Activated naive CD4-positive, alpha-beta T cell treated with anti-CD3 and anti-CD28 coated beads, Interleukin-2, amount 10 ng/mL, durations not matched to agents 7 days and 5 days (primary cell): ENCODE data around the gene PNPO.
"Not testable (repeated sequence)": the region's sequence is repeated elsewhere in the genome, so short reads cannot be mapped to it uniquely, and the experiment has no call there.

Source experiments
- CTCF ChIA-PET: fragments of 350-600 bp; sonication (Branson Sonifier 250); formaldehyde crosslinking; loops from one replicate; lab custom pipeline; 2021; ENCODE audit warnings: antibody characterized with exemption; lab: Charles Lee
- DNase-seq: peaks from one replicate; pipeline ENCODE4 v3.0.0-alpha.2; 2020
- H3K27ac Mint-ChIP-seq: one replicate; pipeline ENCODE4 v1.8.0; 2021; ENCODE audit warnings: mild to moderate bottlenecking, moderate library complexity, mixed read lengths
- H3K27me3 Mint-ChIP-seq: one replicate; pipeline ENCODE4 v1.8.0; 2021; ENCODE audit warnings: mild to moderate bottlenecking, mixed read lengths
- H3K36me3 Mint-ChIP-seq: one replicate; pipeline ENCODE4 v1.8.0; 2021; ENCODE audit warnings: mixed read lengths
- H3K4me1 Mint-ChIP-seq: one replicate; pipeline ENCODE4 v1.8.0; 2021; ENCODE audit warnings: mixed read lengths
- H3K4me3 Mint-ChIP-seq: one replicate; pipeline ENCODE4 v1.8.0; 2021; ENCODE audit warnings: mild to moderate bottlenecking, moderate library complexity, mixed read lengths
- H3K9me3 Mint-ChIP-seq: one replicate; pipeline ENCODE4 v1.8.0; 2021; ENCODE audit warnings: mixed read lengths

Gene PNPO

GRCh38 chr17:47906443-47906842 is 34.9 kb upstream of the PNPO start:
- Mint-ChIP-seq H3K27ac (no peak overlapping the region), H3K36me3 (peaks cover 35% of the 10 kb centered on the region), H3K27me3 (no peaks in the 10 kb centered on the region), H3K4me3 (no peak overlapping the region), H3K4me1 (peaks cover 19% of the 10 kb centered on the region), H3K9me3 (no peaks in the 10 kb centered on the region)
- CTCF ChIA-PET = no interaction called here
- no peak for DNase-seq

GRCh38 chr17:47907932-47908562 is 33.3 kb upstream of the PNPO start:
- Mint-ChIP-seq H3K36me3 (peaks cover 26% of the 10 kb centered on the region), H3K27ac (no peak overlapping the region), H3K4me3 (no peak overlapping the region), H3K9me3 (no peaks in the 10 kb centered on the region), H3K27me3 (no peaks in the 10 kb centered on the region), H3K4me1 (peaks cover 19% of the 10 kb centered on the region)
- CTCF ChIA-PET = interaction anchor here (0.9 to 1.7 kb wide), 3 partner anchors 21 to 41 kb away, joined by 3 to 5 read pairs (median 4); no protein-coding TSS in a partner anchor
- no peak for DNase-seq

DNA sequence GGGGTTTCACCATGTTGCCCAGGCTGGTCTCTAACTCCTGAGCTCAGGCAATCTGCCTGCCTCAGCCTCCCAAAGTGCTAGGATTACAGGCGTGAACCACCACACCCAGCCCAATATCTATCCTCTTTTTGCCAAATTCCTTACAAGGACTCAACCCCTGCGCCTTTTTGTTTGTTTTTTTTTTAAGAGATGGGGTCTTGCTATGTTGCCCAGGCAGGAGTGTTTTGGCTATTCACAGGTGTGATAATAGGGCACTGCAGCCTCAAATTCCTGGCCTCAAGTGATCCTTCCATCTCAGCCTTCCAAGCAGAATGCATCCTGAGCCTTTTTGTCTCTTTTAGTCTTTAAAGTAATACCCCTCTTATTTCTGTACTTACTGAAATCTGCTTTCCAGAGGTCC is 28.3 kb upstream of the PNPO start:
- CTCF ChIA-PET = no interaction called here
- Mint-ChIP-seq H3K27ac (no peak overlapping the region), H3K36me3 (peaks cover 22% of the 10 kb centered on the region), H3K4me1 (peaks cover 8% of the 10 kb centered on the region), H3K4me3 (no peak overlapping the region), H3K27me3 (no peaks in the 10 kb centered on the region), H3K9me3 (no peaks in the 10 kb centered on the region)
- DNase-seq = no peak

DNA sequence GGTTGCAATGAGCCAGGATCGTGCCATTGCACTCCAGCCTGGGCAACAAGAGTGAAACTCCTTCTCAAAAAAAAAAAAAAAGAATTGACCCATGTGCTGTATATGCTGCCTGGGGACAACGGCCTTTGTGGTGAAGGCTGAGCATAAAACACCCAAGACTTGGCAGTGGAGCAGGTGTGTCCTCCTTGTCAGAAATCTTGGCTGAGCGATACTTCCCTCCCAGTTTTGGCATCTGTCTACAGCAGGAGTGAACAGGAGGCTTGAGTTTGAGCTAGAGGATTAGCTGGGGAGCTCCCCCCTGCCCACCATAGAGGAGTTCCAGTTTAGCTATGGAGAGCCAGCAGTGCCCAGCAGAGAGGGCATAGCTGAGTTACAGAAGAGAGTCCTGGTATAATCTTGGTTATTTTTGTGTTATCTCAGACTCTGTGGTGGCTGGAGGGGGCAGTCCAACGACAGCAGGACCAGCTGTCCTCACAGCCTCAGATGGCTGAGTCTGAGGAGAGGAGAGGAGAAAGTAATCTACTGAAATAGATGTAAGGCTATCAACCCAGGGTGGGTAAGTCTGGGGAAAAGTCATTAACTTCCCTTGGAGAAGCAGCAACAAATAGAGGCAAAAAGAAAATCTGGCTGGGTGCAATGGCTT is 26.9 kb upstream of the PNPO start:
- DNase-seq = no peak
- no peaks in the 10 kb centered on the region for H3K9me3 Mint-ChIP-seq
- no peaks in the 10 kb centered on the region for H3K27me3 Mint-ChIP-seq
- H3K36me3 Mint-ChIP-seq = peaks cover 21% of the 10 kb centered on the region
- CTCF ChIA-PET = interaction anchor here (1.7 kb wide), 1 partner anchor 33 kb away, joined by 4 read pairs; no protein-coding TSS in a partner anchor
- H3K4me3 Mint-ChIP-seq = no peak overlapping the region
- H3K4me1 Mint-ChIP-seq = peaks cover 10% of the 10 kb centered on the region
- no peak overlapping the region for H3K27ac Mint-ChIP-seq

DNA sequence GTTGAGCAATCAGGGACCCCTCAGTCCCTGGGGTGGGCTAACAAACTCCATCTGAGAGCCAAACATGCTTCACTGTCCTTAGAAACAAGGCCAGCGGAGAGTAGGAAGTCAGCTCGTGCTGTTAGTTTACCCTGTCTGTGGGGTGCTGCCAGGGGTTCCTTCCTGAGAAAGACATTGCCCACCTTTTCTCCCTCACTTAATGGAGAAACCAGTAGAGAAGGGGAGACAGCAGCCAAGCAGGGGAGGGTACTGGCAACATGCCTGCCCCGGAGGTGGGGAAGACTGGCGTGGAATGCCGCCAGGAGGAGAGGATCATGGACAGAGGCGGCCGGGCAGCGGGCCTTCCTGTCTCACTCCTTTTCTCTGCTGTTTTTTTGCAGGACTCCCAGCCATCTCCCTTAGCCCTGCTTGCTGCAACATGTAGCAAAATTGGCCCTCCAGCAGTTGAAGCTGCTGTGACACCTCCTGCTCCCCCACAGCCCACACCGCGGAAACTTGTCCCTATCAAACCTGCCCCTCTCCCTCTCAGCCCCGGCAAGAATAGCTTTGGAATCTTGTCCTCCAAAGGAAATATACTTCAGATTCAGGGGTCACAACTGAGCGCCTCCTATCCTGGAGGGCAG is 25.5 kb upstream of the PNPO start:
- CTCF ChIA-PET = interaction anchor here (1.4 kb wide), 1 partner anchor 31 kb away, joined by 3 read pairs; no protein-coding TSS in a partner anchor
- Mint-ChIP-seq H3K27ac (no peak overlapping the region), H3K36me3 (peaks cover 23% of the 10 kb centered on the region)

GRCh38 chr17:47916489-47917208 is 24.7 kb upstream of the PNPO start:
- H3K4me1 Mint-ChIP-seq = peaks cover 10% of the 10 kb centered on the region
- no peak for DNase-seq
- H3K9me3 Mint-ChIP-seq = no peaks in the 10 kb centered on the region
- H3K4me3 Mint-ChIP-seq = no peak overlapping the region
- peaks cover 25% of the 10 kb centered on the region for H3K36me3 Mint-ChIP-seq
- H3K27me3 Mint-ChIP-seq = no peaks in the 10 kb centered on the region
- no peak overlapping the region for H3K27ac Mint-ChIP-seq
- CTCF ChIA-PET = interaction anchor here (1.4 kb wide), 1 partner anchor 30 kb away, joined by 3 read pairs; no protein-coding TSS in a partner anchor

More for the DNA sequence above, 25.5 kb upstream of the PNPO start:
- Mint-ChIP-seq H3K9me3 (no peaks in the 10 kb centered on the region), H3K4me1 (peaks cover 10% of the 10 kb centered on the region), H3K4me3 (no peak overlapping the region), H3K27me3 (no peaks in the 10 kb centered on the region)
- DNase-seq = no peak

- DNase-seq = no peak
- CTCF ChIA-PET = interaction anchor here (1.4 kb wide), 1 partner anchor 29 kb away, joined by 3 read pairs; no protein-coding TSS in a partner anchor
- Mint-ChIP-seq H3K36me3 (peaks cover 33% of the 10 kb centered on the region), H3K9me3 (no peaks in the 10 kb centered on the region), H3K4me1 (peaks cover 10% of the 10 kb centered on the region), H3K4me3 (no peak overlapping the region), H3K27ac (no peak overlapping the region), H3K27me3 (no peaks in the 10 kb centered on the region)
Measured at GRCh38 chr17:47917581-47917980, 23.8 kb upstream of the PNPO start.

- Mint-ChIP-seq H3K4me1 (peaks cover 10% of the 10 kb centered on the region), H3K27ac (no peak overlapping the region), H3K9me3 (no peaks in the 10 kb centered on the region), H3K4me3 (no peak overlapping the region), H3K36me3 (peaks cover 33% of the 10 kb centered on the region), H3K27me3 (no peaks in the 10 kb centered on the region)
- no peak for DNase-seq
- CTCF ChIA-PET = no interaction called here
Measured at GRCh38 chr17:47918006-47918405, 23.4 kb upstream of the PNPO start.

GRCh38 chr17:47918991-47919390 is 22.4 kb upstream of the PNPO start:
- no peaks in the 10 kb centered on the region for H3K27me3 Mint-ChIP-seq
- DNase-seq = no peak
- no peak overlapping the region for H3K27ac Mint-ChIP-seq
- CTCF ChIA-PET = no interaction called here
- peaks cover 10% of the 10 kb centered on the region for H3K4me1 Mint-ChIP-seq
- no peak overlapping the region for H3K4me3 Mint-ChIP-seq
- peaks cover 40% of the 10 kb centered on the region for H3K36me3 Mint-ChIP-seq
- H3K9me3 Mint-ChIP-seq = no peaks in the 10 kb centered on the region

DNA sequence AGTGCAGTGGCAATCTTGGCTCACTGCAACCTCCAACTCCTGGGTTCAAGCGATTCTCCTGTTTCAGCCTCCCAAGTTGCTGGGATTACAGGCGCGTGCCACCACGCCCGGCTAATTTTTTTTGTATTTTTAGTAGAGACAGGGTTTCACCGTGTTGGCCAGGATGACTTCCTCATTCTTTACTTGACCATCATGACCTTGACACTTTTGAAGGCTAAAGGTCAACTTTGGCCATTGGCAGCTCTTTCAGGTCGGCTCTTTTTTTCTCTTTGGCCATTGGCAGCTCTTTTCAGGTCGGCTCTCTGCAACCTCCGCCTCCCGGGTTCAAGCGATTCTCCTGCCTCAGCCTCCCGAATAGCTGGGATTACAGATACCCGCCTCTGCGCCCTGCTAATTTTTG is 21.5 kb upstream of the PNPO start:
- CTCF ChIA-PET, H3K27me3 Mint-ChIP-seq, H3K27ac Mint-ChIP-seq, H3K9me3 Mint-ChIP-seq, DNase-seq, H3K4me3 Mint-ChIP-seq: not testable (repeated sequence)
- H3K4me1 Mint-ChIP-seq = peaks cover 10% of the 10 kb centered on the region
- H3K36me3 Mint-ChIP-seq = peaks cover 43% of the 10 kb centered on the region

- no peak for DNase-seq
- CTCF ChIA-PET = interaction anchor here (0.7 kb wide), 1 partner anchor 22 kb away, joined by 3 read pairs; no protein-coding TSS in a partner anchor
- Mint-ChIP-seq H3K4me3 (no peak overlapping the region), H3K9me3 (no peaks in the 10 kb centered on the region), H3K27ac (no peak overlapping the region), H3K27me3 (no peaks in the 10 kb centered on the region), H3K36me3 (peaks cover 41% of the 10 kb centered on the region), H3K4me1 (no peaks in the 10 kb centered on the region)
Measured at GRCh38 chr17:47924785-47925677, 16.3 kb upstream of the PNPO start.

DNA sequence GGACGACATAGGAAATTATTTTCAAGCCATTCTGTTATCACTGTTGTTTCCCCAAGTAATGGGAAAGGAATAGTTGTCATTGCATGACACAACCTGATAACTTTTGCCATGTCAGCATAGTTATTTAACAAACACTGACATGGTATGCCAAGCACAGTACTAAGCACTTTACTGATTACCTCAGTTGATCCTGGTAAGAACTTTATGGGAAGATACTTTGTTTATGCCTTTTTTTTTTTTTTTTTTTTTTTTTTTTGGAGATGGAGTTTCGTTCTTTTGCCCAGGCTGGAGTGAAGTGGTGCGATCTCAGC is 15.7 kb upstream of the PNPO start:
- H3K36me3 Mint-ChIP-seq = peaks cover 44% of the 10 kb centered on the region
- no peak for DNase-seq
- no peak overlapping the region for H3K27ac Mint-ChIP-seq
- no peaks in the 10 kb centered on the region for H3K27me3 Mint-ChIP-seq
- no peaks in the 10 kb centered on the region for H3K9me3 Mint-ChIP-seq
- no peaks in the 10 kb centered on the region for H3K4me1 Mint-ChIP-seq
- CTCF ChIA-PET = no interaction called here
- no peak overlapping the region for H3K4me3 Mint-ChIP-seq

GRCh38 chr17:47927821-47928400 is 13.5 kb upstream of the PNPO start:
- Mint-ChIP-seq H3K36me3 (peaks cover 35% of the 10 kb centered on the region), H3K27me3 (no peaks in the 10 kb centered on the region), H3K4me1 (no peaks in the 10 kb centered on the region), H3K9me3 (no peaks in the 10 kb centered on the region), H3K4me3 (no peak overlapping the region), H3K27ac (peak overlapping the region; percentile 58)
- CTCF ChIA-PET = no interaction called here
- DNase-seq = no peak
